Breast epithelium (tissue), 3 donors: Measurements from ENCODE around the gene ODAD2.

Experiments
- POLR2A ChIP-seq: fragments of 450-650 bp; IDR thresholded peaks from one replicate; pipeline ENCODE4 v1.6.1; 2016; ENCODE audit warnings: antibody characterized with exemption, mild to moderate bottlenecking, moderate library complexity
- POLR2AphosphoS5 ChIP-seq, 3 donors: sonication (generic); formaldehyde crosslinking; IDR thresholded peaks; one replicate each; pipeline ENCODE4 v1.6.1; 2017; ENCODE audit warnings: antibody characterized with exemption in 3 of 3
- TF ChIP-seq, protein P1 (sequence below), 3 donors: fragments of 450-650 bp; IDR thresholded peaks; one replicate each; pipeline ENCODE4 v1.5.1; 2016 to 2017; ENCODE audit warnings: antibody characterized with exemption in 3 of 3, mild to moderate bottlenecking in 3 of 3, moderate library complexity in 3 of 3

DNA sequence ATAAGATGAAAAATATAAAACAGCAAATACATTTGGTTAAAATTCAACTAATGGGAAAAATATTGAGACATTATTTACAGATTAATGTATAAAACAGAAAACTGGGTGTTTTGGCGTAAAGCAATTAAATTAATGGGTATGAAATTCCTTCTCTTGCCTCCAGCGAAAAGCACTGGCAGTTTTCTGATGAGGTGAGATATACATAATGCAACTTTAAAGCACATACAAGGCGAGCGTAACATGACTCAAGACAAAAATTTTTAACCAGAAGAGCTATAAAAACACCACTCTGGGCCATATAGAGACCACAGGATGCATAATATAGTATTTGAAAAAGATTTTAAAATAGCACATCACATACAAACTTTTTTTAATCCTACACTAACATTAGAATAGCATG, 120.6 kb downstream of the ODAD2 start:
- TF ChIP-seq, protein P1, sequence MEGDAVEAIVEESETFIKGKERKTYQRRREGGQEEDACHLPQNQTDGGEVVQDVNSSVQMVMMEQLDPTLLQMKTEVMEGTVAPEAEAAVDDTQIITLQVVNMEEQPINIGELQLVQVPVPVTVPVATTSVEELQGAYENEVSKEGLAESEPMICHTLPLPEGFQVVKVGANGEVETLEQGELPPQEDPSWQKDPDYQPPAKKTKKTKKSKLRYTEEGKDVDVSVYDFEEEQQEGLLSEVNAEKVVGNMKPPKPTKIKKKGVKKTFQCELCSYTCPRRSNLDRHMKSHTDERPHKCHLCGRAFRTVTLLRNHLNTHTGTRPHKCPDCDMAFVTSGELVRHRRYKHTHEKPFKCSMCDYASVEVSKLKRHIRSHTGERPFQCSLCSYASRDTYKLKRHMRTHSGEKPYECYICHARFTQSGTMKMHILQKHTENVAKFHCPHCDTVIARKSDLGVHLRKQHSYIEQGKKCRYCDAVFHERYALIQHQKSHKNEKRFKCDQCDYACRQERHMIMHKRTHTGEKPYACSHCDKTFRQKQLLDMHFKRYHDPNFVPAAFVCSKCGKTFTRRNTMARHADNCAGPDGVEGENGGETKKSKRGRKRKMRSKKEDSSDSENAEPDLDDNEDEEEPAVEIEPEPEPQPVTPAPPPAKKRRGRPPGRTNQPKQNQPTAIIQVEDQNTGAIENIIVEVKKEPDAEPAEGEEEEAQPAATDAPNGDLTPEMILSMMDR (IDR thresholded peaks at IDR 0.05) = no peak
- TF ChIP-seq POLR2A (no peak), POLR2AphosphoS5 (IDR thresholded peaks at IDR 0.05) (no peak)
